GM04503 (cell line): ENCODE results near the gene ADAM11.

Experiments
- DNase-seq: peaks from one replicate; pipeline ENCODE4 v3.0.0-alpha.2; 2012; ENCODE audit warnings: low read depth

The ADAM11 gene

DNA sequence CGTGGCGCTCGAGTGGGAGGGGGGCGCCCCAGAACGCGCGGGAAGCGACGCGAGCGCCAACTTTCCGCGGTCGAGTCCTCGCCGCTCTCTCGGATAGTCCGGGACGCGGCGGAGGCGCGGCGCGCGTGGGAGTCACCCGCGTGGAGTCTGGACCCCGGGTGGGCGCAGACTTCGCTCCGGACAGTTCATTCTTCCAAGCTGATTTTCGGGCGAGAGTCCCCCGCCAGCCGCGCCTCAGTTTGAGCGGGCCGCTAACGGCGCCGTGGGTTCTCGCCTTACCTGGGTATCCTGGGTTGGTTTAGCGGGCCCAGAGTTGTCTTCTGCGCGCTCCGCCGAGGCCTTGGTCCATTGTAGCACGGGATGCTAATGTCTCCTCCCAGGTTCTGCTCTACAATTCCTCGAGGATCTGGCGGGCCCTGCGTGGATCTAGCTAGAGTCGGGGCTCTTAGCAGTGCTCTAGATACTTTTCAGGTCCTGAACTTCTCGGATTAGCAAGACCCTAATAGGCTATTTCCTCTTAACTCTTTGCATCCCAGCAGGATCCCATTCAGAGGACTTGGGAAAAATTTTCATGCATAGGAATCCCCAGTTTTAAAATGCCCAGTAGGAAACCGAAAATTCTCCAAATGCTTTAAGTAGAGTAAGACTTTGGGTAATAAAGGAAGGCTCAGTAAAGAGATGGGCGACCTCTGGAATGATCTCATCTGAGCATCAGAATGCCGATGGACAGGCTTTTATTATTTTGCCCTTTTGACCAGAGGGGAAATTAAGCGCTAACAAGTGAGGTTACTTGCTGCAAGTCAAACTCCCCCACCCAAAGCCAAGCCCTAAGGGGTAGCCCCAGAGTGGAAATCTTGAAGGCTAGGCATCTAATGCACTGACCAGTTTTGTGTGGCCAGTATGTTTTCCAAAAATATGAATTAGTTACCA, 71.8 kb downstream of the ADAM11 start:
- DNase-seq: no peak

DNA sequence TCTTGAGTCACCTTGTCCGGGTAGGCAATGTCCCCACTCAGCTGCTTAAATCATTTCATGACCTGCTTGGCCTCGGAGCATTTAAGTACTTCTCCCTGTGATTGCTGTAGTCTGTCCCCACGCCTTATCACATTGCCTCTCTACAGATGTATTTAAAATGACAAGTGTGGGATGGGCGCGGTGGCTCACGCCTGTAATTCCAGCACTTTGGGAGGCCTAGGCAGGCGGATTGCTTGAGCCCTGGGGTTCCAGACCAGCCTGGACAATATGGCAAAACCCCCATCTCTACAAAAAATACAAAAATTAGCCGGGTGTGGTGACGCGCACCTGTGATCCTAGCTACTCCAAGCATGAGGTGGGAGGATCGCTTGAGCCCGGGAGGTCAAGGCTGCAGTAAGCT, 72.6 kb downstream of the ADAM11 start:
- DNase-seq: no peak
